Activated CD4-positive, alpha-beta T cell treated with anti-CD3 and anti-CD28 coated beads, Interleukin-2, Interleukin-4, amounts not matched to agents 100 ng/mL and 50 ng/mL, durations not matched to agents 16 hours and 8 hours (primary cell): Measurements from ENCODE around the gene TAF11L14.
"Not testable (repeated sequence)": the region's sequence is repeated elsewhere in the genome, so short reads cannot be mapped to it uniquely, and the experiment has no call there.

Experiments used
- DNase-seq: peaks from one replicate; pipeline ENCODE4 v3.0.0-alpha.2; 2020; ENCODE audit warnings: low spot score

TAF11L14 gene

GRCh38 chr5:17634160-17634559 lies at the start of gene TAF11L14:
TAF11L14 (plus strand) TSS chr5:17634460.
- no peak for DNase-seq

- DNase-seq: not testable (repeated sequence)
Observed at GRCh38 chr5:17585658-17586057, 48.6 kb upstream of the TAF11L14 start, which contains the start of gene TAF11L7. TAF11L7 (minus strand) TSS chr5:17585758.

- DNase-seq: not testable (repeated sequence)
Observed at GRCh38 chr5:17590860-17591259, 43.4 kb upstream of the TAF11L14 start, which contains the start of gene TAF11L8. TAF11L8 (minus strand) TSS chr5:17590960.

- DNase-seq: not testable (repeated sequence)
Observed at GRCh38 chr5:17594255-17594654, 40.0 kb upstream of the TAF11L14 start, which contains the start of gene TAF11L9. TAF11L9 (minus strand) TSS chr5:17594394.

- not testable (repeated sequence) for DNase-seq
Observed at GRCh38 chr5:17597728-17598127, 36.5 kb upstream of the TAF11L14 start, which contains the start of gene TAF11L10. TAF11L10 (minus strand) TSS chr5:17597828.

- DNase-seq: not testable (repeated sequence)
Observed at GRCh38 chr5:17603880-17604279, 30.4 kb upstream of the TAF11L14 start, which contains the start of gene TAF11L11. TAF11L11 (plus strand) TSS chr5:17604183.

- no peak for DNase-seq
Observed at GRCh38 chr5:17604951-17605350, 29.3 kb upstream of the TAF11L14 start.

- DNase-seq: not testable (repeated sequence)
Observed at GRCh38 chr5:17607461-17607860, 26.8 kb upstream of the TAF11L14 start.

- not testable (repeated sequence) for DNase-seq
Observed at GRCh38 chr5:17610092-17610491, 24.2 kb upstream of the TAF11L14 start, which contains the start of gene TAF11L12. TAF11L12 (plus strand) TSS chr5:17610392.

- no peak for DNase-seq
Observed at GRCh38 chr5:17614872-17615605, 19.2 kb upstream of the TAF11L14 start.

- DNase-seq: no peak
Observed at GRCh38 chr5:17619354-17619753, 14.9 kb upstream of the TAF11L14 start.

GRCh38 chr5:17620627-17621026 lies 13.6 kb upstream of the TAF11L14 start:
- no peak for DNase-seq

GRCh38 chr5:17625686-17626085 lies 8.6 kb upstream of the TAF11L14 start:
- DNase-seq: no peak

- not testable (repeated sequence) for DNase-seq
Observed at GRCh38 chr5:17631788-17632187, 2.5 kb upstream of the TAF11L14 start, which contains the start of gene TAF11L13. TAF11L13 (plus strand) TSS chr5:17632088.

- DNase-seq: not testable (repeated sequence)
Observed at GRCh38 chr5:17649232-17649631, 15.0 kb downstream of the TAF11L14 start.

- not testable (repeated sequence) for DNase-seq
Observed at GRCh38 chr5:17655201-17655759, 21.0 kb downstream of the TAF11L14 start.

- DNase-seq: no peak
Observed at GRCh38 chr5:17655921-17656320, 21.7 kb downstream of the TAF11L14 start.

- no peak for DNase-seq
Observed at GRCh38 chr5:17663182-17663581, 28.9 kb downstream of the TAF11L14 start.

- DNase-seq: no peak
Observed at GRCh38 chr5:17665836-17666235, 31.6 kb downstream of the TAF11L14 start.

GRCh38 chr5:17666726-17667235 lies 32.5 kb downstream of the TAF11L14 start:
- DNase-seq: no peak

GRCh38 chr5:17670353-17670752 lies 36.1 kb downstream of the TAF11L14 start:
- no peak for DNase-seq

GRCh38 chr5:17678751-17679324 lies 44.6 kb downstream of the TAF11L14 start:
- DNase-seq: no peak
